Cardiac muscle cell (in vitro differentiated cells and primary cell): ENCODE measurements around the gene HEG1. TPM values are rescaled to one million over a fixed set of nuclear protein-coding genes. Genes with fewer than 3 reads are reported as not detected.

Source experiments
- DNase-seq, 2 donors: peaks; one replicate each; pipeline versions ENCODE4 v3.0.0 to v3.0.0-alpha.2; 2010 to 2017; ENCODE audit warnings: low read depth in 1 of 2, low spot score in 1 of 2
- H3K27ac ChIP-seq: fragments of 200-600 bp; sonication (generic); 2 replicates; pipeline ENCODE4 v1.5.1; 2016
- H3K27me3 ChIP-seq: fragments of 200-600 bp; sonication (generic); 2 replicates; pipeline ENCODE4 v1.6.0; 2016; ENCODE audit warnings: control low read depth
- H3K36me3 ChIP-seq: fragments of 200-600 bp; sonication (generic); 2 replicates; pipeline ENCODE4 v1.5.1; 2016; ENCODE audit warnings: control low read depth
- H3K4me1 ChIP-seq: fragments of 200-600 bp; sonication (generic); 2 replicates; pipeline ENCODE4 v1.8.1; 2017; ENCODE audit warnings: low read depth, mild to moderate bottlenecking, mixed run types
- H3K4me3 ChIP-seq: fragments of 200-600 bp; sonication (generic); 2 replicates; pipeline ENCODE4 v1.5.1; 2016; ENCODE audit warnings: mild to moderate bottlenecking
- H3K9me3 ChIP-seq: fragments of 200-600 bp; sonication (generic); 2 replicates; pipeline ENCODE4 v1.5.1; 2017; ENCODE audit warnings: low read depth, mild to moderate bottlenecking, control low read depth
- CTCF ChIP-seq: IDR thresholded peaks from 2 replicates; pipeline ENCODE4 v1.5.1; 2012; ENCODE audit warnings: low read depth, mild to moderate bottlenecking, low read length
- polyA plus RNA-seq: library from polyadenylated mRNA; unstranded; fragments of >200 nt; fragmentation: Nextera tagmentation; extraction: Ambion mirVana; gene quantifications from 2 replicates; pipeline ENCODE4 v1.2.1, GENCODE V29; 2016
- total RNA-seq: library from RNA; depleted of rRNA; stranded (reverse); fragments of >200 nt; gene quantifications from 2 replicates; pipeline ENCODE4 v1.2.3, GENCODE V29; 2016

HEG1 gene
- total RNA-seq: 16.5 and 42.7 TPM in 2 replicates
- 17.4 and 24.9 TPM in 2 replicates for polyA plus RNA-seq

- peak within 1 kb of the TSS; percentile 40 for H3K27ac ChIP-seq
- no peak for TF ChIP-seq CTCF
These were observed at the start of gene HEG1 for GRCh38 chr3:125055913-125056745. Gene HEG1, minus strand, starts transcription at chr3:125055997. Its CDS starts 107 bp downstream, at chr3:125055890.

GRCh38 chr3:125105116-125105515 lies 49.3 kb upstream of the HEG1 start:
- no peaks in the 10 kb centered on the region for H3K4me1 ChIP-seq
- no peak for TF ChIP-seq CTCF
- H3K27me3 ChIP-seq: no peaks in the 10 kb centered on the region
- DNase-seq: peak in 1 of 2 donors; percentile 60
- no peaks in the 10 kb centered on the region for H3K9me3 ChIP-seq
- H3K36me3 ChIP-seq: no peaks in the 10 kb centered on the region
- H3K4me3 ChIP-seq: no peak overlapping the region
- H3K27ac ChIP-seq: no peak overlapping the region

More at GRCh38 chr3:125055913-125056745, at the start of gene HEG1:
- Histone ChIP-seq H3K4me3 (peak within 1 kb of the TSS; percentile 96), H3K36me3 (no peaks in the 10 kb centered on the region), H3K4me1 (peaks cover 51% of the 10 kb centered on the region), H3K9me3 (no peaks in the 10 kb centered on the region), H3K27me3 (no peaks in the 10 kb centered on the region)
- DNase-seq: peak; percentile 90 to 94

DNA sequence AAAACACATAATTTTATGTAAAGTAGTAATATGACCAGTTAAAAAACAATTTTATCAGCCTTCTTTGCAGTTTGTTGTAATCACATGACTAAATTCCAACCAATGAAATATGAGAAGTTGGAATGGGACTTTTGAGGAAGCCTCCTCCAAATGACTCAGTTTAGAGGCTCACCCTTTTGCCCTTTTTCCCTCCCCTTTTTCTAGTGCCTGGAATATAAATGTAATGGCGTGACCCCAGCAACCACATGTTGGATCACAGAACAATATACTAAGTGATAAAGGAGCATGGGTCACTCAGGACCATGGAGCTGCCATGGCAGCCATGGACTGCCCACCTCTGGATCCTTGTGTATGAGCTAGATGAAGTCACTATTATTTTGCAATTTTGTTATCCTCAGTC lies 48.8 kb upstream of the HEG1 start:
- Histone ChIP-seq H3K4me1 (no peaks in the 10 kb centered on the region), H3K9me3 (no peaks in the 10 kb centered on the region), H3K36me3 (no peaks in the 10 kb centered on the region), H3K4me3 (no peak overlapping the region), H3K27ac (no peak overlapping the region), H3K27me3 (no peaks in the 10 kb centered on the region)
- peak in 1 of 2 donors; percentile 68 for DNase-seq
- no peak for TF ChIP-seq CTCF

DNA sequence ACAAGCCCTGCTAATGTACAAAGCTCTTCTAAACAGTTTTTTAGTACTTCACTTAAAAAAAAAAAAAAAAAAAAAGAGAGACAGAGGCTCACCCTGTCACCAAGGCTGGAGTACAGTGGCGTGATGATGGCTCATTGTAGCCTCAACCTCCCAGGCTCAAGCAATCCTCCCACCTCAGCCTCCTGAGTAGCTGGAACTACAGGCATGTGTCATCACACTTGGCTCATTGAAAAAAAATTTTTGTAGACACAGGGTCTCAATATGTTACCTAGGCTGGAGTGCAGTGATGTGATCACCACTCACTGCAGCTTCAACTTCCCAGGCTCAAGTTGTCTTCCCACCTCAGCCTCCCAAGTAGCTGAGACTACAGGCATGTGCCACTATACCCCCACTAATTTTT lies 47.6 kb upstream of the HEG1 start:
- no peaks in the 10 kb centered on the region for H3K36me3 ChIP-seq
- no peak for DNase-seq
- no peak overlapping the region for H3K4me3 ChIP-seq
- no peaks in the 10 kb centered on the region for H3K4me1 ChIP-seq
- H3K27ac ChIP-seq: no peak overlapping the region
- no peaks in the 10 kb centered on the region for H3K27me3 ChIP-seq
- TF ChIP-seq CTCF: no peak
- H3K9me3 ChIP-seq: no peaks in the 10 kb centered on the region

DNA sequence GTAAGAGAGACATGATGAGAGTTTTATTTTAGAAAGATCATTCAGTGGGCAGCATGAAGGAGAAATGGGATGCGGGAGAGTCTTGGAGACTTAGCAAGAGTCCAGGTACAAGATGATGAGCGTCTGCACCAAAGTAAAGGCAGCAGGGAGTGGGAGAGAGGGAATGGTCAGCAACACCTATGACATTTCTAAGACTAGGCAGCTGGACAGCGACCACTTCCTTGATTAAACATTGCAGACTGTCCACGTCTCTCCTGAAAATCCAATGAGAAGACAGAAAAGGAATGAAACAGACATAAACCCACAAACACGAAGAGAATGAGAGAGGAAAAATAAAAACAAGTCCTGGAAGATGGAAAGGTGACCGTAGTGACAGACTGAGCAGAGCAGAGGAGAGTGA lies 46.7 kb upstream of the HEG1 start:
- no peak overlapping the region for H3K4me3 ChIP-seq
- H3K36me3 ChIP-seq: no peaks in the 10 kb centered on the region
- DNase-seq: peak in 1 of 2 donors; percentile 12
- H3K27ac ChIP-seq: no peak overlapping the region
- no peaks in the 10 kb centered on the region for H3K27me3 ChIP-seq
- no peaks in the 10 kb centered on the region for H3K4me1 ChIP-seq
- no peaks in the 10 kb centered on the region for H3K9me3 ChIP-seq
- no peak for TF ChIP-seq CTCF
